ENCODE data around the gene OR52M1.

The OR52M1 gene

DNA sequence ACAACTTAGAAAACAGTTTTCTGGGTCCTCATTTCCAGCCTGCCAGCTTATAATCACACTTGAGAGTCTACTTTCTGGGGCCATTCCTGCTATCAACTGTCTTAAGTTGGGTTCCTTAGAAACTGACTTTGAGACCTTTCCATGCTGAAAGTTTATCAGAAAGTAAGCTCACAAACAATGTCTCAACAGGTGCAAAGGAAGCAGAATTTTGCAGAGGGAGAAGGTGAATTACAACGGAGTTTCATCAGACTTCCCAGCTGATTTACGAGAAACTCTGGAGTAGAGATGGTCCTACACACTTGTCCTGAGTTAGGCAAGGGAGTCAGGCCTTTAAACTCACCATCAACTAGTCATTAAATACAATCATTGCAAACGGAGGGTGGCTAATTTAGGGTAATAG lies 31.9 kb downstream of the OR52M1 start:
- DNase-seq, result no peak

DNA sequence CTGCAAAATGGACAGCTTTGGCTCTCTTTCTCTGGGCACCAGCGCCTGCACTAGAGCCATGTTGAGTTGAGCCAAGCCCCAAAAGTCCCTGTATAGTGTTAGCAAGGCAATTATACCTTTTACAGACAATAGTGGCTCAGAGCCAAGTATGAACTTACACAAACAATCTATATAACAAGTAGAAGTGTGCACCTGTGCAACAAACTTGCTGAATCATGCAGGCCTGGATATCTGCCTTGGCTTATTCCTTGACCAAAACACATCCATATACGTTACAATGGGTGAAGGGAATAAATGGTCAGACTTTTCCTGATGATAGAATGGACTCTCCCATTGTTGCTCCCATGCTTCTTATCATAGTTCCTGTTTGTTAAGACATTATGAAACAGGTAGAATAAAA lies 32.8 kb downstream of the OR52M1 start:
- DNase-seq, result no peak

DNA sequence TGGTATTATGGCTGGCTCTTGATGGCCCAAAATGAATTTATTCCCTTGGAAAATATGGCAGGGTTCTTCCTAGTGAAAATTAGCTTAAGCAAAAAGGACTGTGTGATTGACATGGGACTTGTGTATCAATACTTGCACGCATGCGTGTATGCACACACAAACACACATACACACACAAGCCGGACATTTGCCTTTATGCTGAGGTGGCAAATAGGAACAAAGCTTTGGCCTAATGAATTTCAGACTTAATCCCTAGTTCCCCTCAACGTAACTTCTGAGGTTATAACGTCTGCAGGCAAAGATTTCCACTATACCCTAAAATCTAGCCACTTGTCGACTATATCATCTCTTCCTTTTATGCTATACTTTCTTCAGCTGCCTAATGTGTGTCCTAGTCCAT lies 33.6 kb downstream of the OR52M1 start:
- DNase-seq, result no peak

DNA sequence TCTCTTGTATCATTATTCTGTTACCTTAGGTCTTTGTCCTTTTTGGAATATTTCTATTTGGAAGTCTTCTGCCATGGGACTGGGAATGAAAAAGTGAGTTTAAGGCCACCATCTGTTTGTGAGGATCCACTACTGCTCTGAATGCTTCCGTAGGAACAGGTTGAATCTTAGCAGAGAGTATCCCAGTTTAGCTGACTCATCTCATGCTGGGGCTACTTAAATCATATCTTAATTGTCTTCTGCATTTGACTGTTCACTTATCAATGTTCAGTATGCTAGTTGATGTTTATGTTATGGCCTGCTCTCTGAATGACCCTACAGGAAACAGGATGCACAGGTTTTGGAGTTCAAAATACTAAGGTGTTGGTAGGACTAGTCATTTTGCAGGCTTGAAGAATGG lies 35.1 kb downstream of the OR52M1 start:
- DNase-seq, result no peak

DNA sequence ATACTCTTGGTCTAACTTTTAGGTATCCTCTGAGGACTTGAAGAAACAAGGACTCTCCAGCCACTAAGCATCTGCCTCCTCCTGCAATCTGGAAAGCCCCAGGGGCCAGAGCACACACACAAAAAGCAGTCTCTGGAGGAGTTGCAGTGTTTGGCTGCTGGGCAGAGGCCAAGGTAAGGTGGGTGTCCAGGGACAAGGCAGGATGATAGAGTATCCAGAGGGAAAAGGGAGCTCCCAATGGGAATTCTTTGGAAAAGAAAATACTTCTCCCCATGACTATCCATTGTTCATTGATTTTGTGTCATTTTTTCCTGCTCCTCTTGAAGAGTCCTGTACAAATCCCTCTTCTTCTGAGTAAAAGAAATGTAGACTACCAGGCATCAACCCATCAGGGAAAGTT lies 36.5 kb downstream of the OR52M1 start, which contains the start of gene OR52I2:
TSS of gene OR52I2 (plus strand) at position 301 of the 400 bp plus-strand sequence.
- DNase-seq, result no peak

DNA sequence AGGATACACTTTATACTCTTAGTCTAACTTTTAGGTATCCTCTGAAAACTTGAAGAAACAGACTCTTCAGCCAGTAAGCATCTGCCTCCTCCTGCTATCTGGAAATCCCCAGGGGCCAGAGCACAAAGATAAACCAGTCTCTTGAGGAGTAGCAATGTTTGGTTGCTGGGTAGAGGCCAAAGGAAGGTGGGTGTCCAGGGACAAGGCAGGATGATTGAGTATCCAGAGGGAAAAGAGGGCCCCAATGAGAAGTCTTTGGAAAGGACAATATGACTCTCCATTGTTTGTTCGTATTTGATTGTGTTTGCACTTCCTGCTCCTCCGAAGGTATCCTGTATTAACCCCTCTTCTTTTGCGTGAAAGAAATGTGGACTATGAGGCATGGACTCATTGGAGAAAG lies 44.0 kb downstream of the OR52M1 start:
- DNase-seq, result no peak

DNA sequence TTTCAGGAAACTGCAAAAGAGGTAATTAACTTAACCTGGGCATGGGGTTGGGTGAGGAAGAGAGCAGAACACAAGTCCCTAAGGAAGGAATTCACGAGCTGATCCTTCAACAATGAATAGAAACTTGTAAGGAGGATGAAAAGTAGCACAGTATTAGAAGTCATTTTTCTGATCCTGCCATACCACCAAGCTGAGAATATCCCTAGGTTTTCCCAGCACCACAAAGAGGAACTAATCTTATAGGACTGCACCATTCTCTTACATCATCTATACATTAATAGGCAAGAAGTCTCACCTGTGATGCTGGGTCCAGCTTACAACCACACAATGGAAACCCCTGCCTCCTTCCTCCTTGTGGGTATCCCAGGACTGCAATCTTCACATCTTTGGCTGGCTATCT lies 48.7 kb downstream of the OR52M1 start, which contains the start of gene OR52I1:
TSS of gene OR52I1 (plus strand) at position 301 of the 400 bp plus-strand sequence. CDS start at position 301, 0 bp downstream.
- no peak for DNase-seq
